ENCODE data around the gene KCNE4. TPM values are rescaled to one million over a fixed set of nuclear protein-coding genes. Genes with fewer than 3 reads are reported as not detected.

KCNE4 gene
- total and polyA plus RNA-seq, 2 donors (not counting 1 experiment from before 2014, with no cell fraction given): not detected

DNA sequence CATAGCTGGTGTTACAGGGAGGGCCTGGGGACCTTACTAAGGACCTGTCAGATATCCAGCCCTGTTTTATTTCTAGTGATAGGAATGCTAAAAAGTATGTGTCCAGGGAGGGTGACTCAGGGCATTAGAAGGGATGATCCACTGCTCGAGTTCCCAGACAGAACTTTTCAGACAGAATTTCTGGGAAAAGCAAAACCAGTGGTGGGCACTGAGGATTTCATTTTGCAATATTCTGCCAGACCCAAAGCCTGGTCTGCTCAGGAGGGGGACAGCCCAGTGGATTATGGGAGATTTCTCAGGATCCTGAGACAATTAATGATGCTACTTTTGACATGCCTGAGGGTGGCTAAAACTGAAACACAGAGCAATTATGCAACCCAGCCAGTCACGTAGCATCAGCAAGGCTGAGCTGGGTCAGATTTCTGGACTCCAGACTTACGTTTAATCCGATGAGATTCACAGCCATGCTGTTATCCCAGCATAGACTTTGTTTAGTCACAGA lies 4.7 kb upstream of the KCNE4 start:
- no peaks in the 10 kb centered on the region for H3K4me1 Mint-ChIP-seq
- no peak overlapping the region for H3K4me2 ChIP-seq (replicated peaks; ENCODE audit: low read depth, low read length, poor library complexity, severe bottlenecking)
- H2AFZ ChIP-seq (ENCODE audit: insufficient read depth, low read depth, low read length, poor library complexity, severe bottlenecking): no peak overlapping the region
- H3K36me3 ChIP-seq (replicated peaks in 1 of 2; ENCODE audit: control extremely low read depth in 1 of 2, control insufficient read depth in 1 of 2, extremely low read depth in 1 of 2, insufficient read depth in 2 of 2, low read length in 1 of 2): no peaks in the 10 kb centered on the region
- no peaks in the 10 kb centered on the region for H4K20me1 ChIP-seq (ENCODE audit: control insufficient read depth, insufficient read depth, low read length, poor library complexity, severe bottlenecking)
- ChIA-PET POLR2A (no interaction called here), CTCF (no interaction called here)
- DNase-seq (no peak), ATAC-seq (ENCODE audit: low read depth) (no peak)
- no peaks in the 10 kb centered on the region for H3K4me1 ChIP-seq (ENCODE audit: control insufficient read depth in 2 of 2, insufficient read depth in 2 of 2, low read length in 2 of 2)
- intact Hi-C loops (cut with micrococcal nuclease): no loop called here
- no peaks in the 10 kb centered on the region for H3K9me3 ChIP-seq (ENCODE audit: control extremely low read depth in 1 of 3, control insufficient read depth in 2 of 3, insufficient read depth in 1 of 3, low read length in 2 of 3)
- H3K27ac Mint-ChIP-seq: no peak overlapping the region
- no peak overlapping the region for H3K9ac ChIP-seq (ENCODE audit: low read length)
- peaks cover 0 to 2% (median 0%) of the 10 kb centered on the region in 4 experiments for H3K27me3 ChIP-seq (replicated peaks in 1 of 4; ENCODE audit: control extremely low read depth in 1 of 4, control insufficient read depth in 3 of 4, insufficient read depth in 4 of 4, low read length in 3 of 4)
- H3K9me3 Mint-ChIP-seq (ENCODE audit: insufficient read depth): no peaks in the 10 kb centered on the region
- no peak overlapping the region for H3K27ac ChIP-seq (ENCODE audit: low read length in 2 of 2)
- no peaks in the 10 kb centered on the region for H3K79me2 ChIP-seq (ENCODE audit: control insufficient read depth, insufficient read depth, low read length)
- no peak overlapping the region for H3K4me3 Mint-ChIP-seq
- H3K27me3 Mint-ChIP-seq: peaks cover 10% of the 10 kb centered on the region
- TF ChIP-seq EZH2 (IDR thresholded peaks at IDR 0.05; ENCODE audit: borderline replicate concordance, insufficient read depth, low read depth, low read length, poor library complexity, severe bottlenecking): no peak
- TF ChIP-seq, protein P1, sequence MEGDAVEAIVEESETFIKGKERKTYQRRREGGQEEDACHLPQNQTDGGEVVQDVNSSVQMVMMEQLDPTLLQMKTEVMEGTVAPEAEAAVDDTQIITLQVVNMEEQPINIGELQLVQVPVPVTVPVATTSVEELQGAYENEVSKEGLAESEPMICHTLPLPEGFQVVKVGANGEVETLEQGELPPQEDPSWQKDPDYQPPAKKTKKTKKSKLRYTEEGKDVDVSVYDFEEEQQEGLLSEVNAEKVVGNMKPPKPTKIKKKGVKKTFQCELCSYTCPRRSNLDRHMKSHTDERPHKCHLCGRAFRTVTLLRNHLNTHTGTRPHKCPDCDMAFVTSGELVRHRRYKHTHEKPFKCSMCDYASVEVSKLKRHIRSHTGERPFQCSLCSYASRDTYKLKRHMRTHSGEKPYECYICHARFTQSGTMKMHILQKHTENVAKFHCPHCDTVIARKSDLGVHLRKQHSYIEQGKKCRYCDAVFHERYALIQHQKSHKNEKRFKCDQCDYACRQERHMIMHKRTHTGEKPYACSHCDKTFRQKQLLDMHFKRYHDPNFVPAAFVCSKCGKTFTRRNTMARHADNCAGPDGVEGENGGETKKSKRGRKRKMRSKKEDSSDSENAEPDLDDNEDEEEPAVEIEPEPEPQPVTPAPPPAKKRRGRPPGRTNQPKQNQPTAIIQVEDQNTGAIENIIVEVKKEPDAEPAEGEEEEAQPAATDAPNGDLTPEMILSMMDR (IDR thresholded peaks at IDR 0.05): no peak
- 80% methylated on average over 4 of the region's 4 CpGs for WGBS (ENCODE audit: insufficient coverage)
- no peak overlapping the region for H3K4me3 ChIP-seq (ENCODE audit: control extremely low read depth in 1 of 5, extremely low read depth in 1 of 5, insufficient read depth in 1 of 5, low read depth in 2 of 5, low read length in 4 of 5)

DNA sequence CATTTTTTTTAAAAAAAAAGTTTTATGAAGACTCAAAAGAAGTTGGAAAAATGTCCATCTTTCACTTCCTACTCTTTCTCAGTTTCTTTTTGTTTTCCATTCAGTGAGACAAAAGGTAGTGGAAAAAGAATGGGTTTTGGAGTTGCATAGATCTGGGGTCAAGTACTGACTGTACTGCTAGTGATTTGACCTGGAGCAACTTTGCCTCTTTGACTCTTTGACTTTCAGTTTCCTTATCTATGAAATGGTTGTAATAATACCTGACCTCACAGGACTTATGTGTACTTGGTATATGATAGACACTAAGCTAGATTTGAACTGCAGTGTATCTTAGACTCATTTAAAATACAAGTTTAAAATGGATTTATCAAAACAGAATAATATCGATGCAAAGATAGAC lies 3.5 kb upstream of the KCNE4 start:
- Histone ChIP-seq H3K4me1 (ENCODE audit: control insufficient read depth in 2 of 2, insufficient read depth in 2 of 2, low read length in 2 of 2) (no peaks in the 10 kb centered on the region), H3K27me3 (replicated peaks in 1 of 4; ENCODE audit: control extremely low read depth in 1 of 4, control insufficient read depth in 3 of 4, insufficient read depth in 4 of 4, low read length in 3 of 4) (peaks cover 0 to 2% (median 0%) of the 10 kb centered on the region in 4 experiments), H4K20me1 (ENCODE audit: control insufficient read depth, insufficient read depth, low read length, poor library complexity, severe bottlenecking) (no peaks in the 10 kb centered on the region), H3K4me3 (ENCODE audit: control extremely low read depth in 1 of 5, extremely low read depth in 1 of 5, insufficient read depth in 1 of 5, low read depth in 2 of 5, low read length in 4 of 5) (no peak overlapping the region), H2AFZ (ENCODE audit: insufficient read depth, low read depth, low read length, poor library complexity, severe bottlenecking) (no peak overlapping the region), H3K9me3 (ENCODE audit: control extremely low read depth in 1 of 3, control insufficient read depth in 2 of 3, insufficient read depth in 1 of 3, low read length in 2 of 3) (peaks cover 0 to 8% (median 0%) of the 10 kb centered on the region in 3 donors), H3K36me3 (replicated peaks in 1 of 2; ENCODE audit: control extremely low read depth in 1 of 2, control insufficient read depth in 1 of 2, extremely low read depth in 1 of 2, insufficient read depth in 2 of 2, low read length in 1 of 2) (no peaks in the 10 kb centered on the region), H3K4me2 (replicated peaks; ENCODE audit: low read depth, low read length, poor library complexity, severe bottlenecking) (no peak overlapping the region), H3K79me2 (ENCODE audit: control insufficient read depth, insufficient read depth, low read length) (no peaks in the 10 kb centered on the region), H3K9ac (ENCODE audit: low read length) (no peak overlapping the region), H3K27ac (ENCODE audit: low read length in 2 of 2) (no peak overlapping the region)
- intact Hi-C loops (cut with micrococcal nuclease): no loop called here
- TF ChIP-seq, protein P1 (IDR thresholded peaks at IDR 0.05): no peak
- H3K9me3 Mint-ChIP-seq (ENCODE audit: insufficient read depth): no peaks in the 10 kb centered on the region
- ChIA-PET CTCF (no interaction called here), POLR2A (no interaction called here)
- DNase-seq (no peak), ATAC-seq (ENCODE audit: low read depth) (no peak)
- peaks cover 11% of the 10 kb centered on the region for H3K27me3 Mint-ChIP-seq
- no CpG with 5 or more reads among the region's 1 CpG for WGBS (ENCODE audit: insufficient coverage)
- H3K27ac Mint-ChIP-seq: no peak overlapping the region
- H3K4me1 Mint-ChIP-seq: no peaks in the 10 kb centered on the region
- no peak overlapping the region for H3K4me3 Mint-ChIP-seq
